ENCODE data around the gene C2orf49.

The C2orf49 gene

DNA sequence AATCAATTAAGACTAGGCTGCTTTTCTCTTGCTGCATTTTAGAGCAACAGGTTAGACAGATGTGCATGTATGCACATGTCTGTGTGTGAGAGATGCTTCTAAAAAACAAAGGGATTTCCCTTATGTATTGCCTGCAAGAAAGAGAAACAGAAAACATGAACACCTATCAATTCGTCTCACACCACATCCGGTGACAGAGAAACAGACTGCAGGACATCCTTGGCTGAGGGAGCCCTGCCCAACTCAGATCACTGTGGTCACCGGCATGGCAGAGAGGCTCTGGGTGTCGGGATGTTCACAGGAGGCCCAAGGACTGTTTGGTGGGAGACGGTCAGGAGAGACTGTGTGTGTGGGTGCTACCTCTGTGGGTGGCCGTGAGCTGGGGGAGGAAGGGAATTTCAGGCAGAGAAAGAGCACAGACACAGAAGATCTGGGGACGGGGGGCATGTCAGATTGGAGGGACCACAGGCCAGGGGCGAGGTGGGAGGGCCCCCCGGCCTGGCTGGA is 36.6 kb downstream of the C2orf49 start:
- DNase-seq (ENCODE audit: low read depth in 1 of 2, low spot score in 1 of 2) = no peak
- TF ChIP-seq SPI1 (IDR thresholded peaks at IDR 0.05; ENCODE audit: borderline replicate concordance, low read depth) (no peak), GABPA (IDR thresholded peaks at IDR 0.05; ENCODE audit: low read depth) (no peak)
- no peak overlapping the region for H3K4me3 ChIP-seq (replicated peaks; ENCODE audit: insufficient read depth, low read length)
- no peak overlapping the region for H3K27ac ChIP-seq (replicated peaks)
- H3K27me3 ChIP-seq (ENCODE audit: insufficient read depth, poor library complexity, severe bottlenecking) = peaks cover 4% of the 10 kb centered on the region

DNA sequence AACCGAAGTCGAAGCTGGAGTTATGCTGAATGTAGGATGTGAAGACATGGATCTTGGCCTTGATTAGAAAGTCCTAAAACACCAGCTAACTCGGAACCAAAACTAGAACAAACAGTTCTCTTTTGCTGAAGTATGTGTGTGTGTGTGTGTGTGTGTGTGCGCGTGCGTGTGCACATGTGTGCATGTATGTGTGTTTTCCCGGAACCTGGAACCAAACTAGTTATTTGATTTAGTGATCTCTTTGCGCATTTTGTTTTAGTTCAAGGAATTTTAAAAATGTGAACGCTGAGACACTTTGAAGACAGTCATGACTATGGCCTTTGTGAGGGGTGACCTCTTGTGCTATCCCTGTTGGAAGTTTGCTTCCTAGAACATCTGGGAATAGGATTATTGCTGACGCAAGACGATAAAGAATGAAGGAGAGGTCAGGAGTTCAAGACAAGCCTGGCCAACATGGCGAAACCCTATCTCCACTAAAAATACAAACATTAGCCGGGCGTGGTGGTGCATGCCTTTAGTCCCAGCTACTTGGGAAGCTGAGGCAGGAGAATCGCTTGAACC is 37.7 kb downstream of the C2orf49 start:
- H3K27ac ChIP-seq (replicated peaks) = no peak overlapping the region
- TF ChIP-seq, protein P1, sequence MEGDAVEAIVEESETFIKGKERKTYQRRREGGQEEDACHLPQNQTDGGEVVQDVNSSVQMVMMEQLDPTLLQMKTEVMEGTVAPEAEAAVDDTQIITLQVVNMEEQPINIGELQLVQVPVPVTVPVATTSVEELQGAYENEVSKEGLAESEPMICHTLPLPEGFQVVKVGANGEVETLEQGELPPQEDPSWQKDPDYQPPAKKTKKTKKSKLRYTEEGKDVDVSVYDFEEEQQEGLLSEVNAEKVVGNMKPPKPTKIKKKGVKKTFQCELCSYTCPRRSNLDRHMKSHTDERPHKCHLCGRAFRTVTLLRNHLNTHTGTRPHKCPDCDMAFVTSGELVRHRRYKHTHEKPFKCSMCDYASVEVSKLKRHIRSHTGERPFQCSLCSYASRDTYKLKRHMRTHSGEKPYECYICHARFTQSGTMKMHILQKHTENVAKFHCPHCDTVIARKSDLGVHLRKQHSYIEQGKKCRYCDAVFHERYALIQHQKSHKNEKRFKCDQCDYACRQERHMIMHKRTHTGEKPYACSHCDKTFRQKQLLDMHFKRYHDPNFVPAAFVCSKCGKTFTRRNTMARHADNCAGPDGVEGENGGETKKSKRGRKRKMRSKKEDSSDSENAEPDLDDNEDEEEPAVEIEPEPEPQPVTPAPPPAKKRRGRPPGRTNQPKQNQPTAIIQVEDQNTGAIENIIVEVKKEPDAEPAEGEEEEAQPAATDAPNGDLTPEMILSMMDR (IDR thresholded peaks at IDR 0.05; ENCODE audit: insufficient read depth, low read length) = no peak
- TF ChIP-seq POLR2AphosphoS5 (IDR thresholded peaks at IDR 0.05; ENCODE audit: low read depth) (no peak), SPI1 (IDR thresholded peaks at IDR 0.05; ENCODE audit: borderline replicate concordance, low read depth) (no peak), GABPA (IDR thresholded peaks at IDR 0.05; ENCODE audit: low read depth) (no peak)
- TF ChIP-seq, protein P2, sequence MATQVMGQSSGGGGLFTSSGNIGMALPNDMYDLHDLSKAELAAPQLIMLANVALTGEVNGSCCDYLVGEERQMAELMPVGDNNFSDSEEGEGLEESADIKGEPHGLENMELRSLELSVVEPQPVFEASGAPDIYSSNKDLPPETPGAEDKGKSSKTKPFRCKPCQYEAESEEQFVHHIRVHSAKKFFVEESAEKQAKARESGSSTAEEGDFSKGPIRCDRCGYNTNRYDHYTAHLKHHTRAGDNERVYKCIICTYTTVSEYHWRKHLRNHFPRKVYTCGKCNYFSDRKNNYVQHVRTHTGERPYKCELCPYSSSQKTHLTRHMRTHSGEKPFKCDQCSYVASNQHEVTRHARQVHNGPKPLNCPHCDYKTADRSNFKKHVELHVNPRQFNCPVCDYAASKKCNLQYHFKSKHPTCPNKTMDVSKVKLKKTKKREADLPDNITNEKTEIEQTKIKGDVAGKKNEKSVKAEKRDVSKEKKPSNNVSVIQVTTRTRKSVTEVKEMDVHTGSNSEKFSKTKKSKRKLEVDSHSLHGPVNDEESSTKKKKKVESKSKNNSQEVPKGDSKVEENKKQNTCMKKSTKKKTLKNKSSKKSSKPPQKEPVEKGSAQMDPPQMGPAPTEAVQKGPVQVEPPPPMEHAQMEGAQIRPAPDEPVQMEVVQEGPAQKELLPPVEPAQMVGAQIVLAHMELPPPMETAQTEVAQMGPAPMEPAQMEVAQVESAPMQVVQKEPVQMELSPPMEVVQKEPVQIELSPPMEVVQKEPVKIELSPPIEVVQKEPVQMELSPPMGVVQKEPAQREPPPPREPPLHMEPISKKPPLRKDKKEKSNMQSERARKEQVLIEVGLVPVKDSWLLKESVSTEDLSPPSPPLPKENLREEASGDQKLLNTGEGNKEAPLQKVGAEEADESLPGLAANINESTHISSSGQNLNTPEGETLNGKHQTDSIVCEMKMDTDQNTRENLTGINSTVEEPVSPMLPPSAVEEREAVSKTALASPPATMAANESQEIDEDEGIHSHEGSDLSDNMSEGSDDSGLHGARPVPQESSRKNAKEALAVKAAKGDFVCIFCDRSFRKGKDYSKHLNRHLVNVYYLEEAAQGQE (IDR thresholded peaks at IDR 0.05; ENCODE audit: insufficient replicate concordance, low read depth) = no peak
- peaks cover 4% of the 10 kb centered on the region for H3K27me3 ChIP-seq (ENCODE audit: insufficient read depth, poor library complexity, severe bottlenecking)
- H3K4me3 ChIP-seq (replicated peaks; ENCODE audit: insufficient read depth, low read length) = no peak overlapping the region
- DNase-seq (ENCODE audit: low read depth in 1 of 2, low spot score in 1 of 2) = no peak

DNA sequence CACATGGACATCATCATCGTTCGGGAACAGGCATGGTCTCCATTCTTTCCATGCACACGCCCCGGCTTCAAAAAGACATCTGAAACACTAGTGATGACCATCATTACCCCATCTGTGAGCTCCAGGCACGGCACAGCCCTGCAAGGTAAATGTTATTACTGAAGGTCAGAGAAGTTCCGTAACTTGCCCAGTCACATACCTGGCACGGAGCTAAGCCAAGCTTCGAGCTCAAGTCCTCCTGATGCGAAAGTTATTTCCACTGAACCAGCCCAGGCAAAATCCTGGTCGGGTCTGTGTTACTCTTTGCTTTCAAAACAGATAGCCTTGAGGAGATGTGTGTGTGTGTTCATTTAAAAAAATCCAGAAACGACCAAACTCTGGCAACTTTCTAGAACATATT is 38.7 kb downstream of the C2orf49 start:
- Histone ChIP-seq H3K27ac (replicated peaks) (no peak overlapping the region), H3K27me3 (ENCODE audit: insufficient read depth, poor library complexity, severe bottlenecking) (no peaks in the 10 kb centered on the region), H3K4me3 (replicated peaks; ENCODE audit: insufficient read depth, low read length) (no peak overlapping the region)
- no peak for DNase-seq (ENCODE audit: low read depth in 1 of 2, low spot score in 1 of 2)
- no peak for TF ChIP-seq POLR2AphosphoS5 (IDR thresholded peaks at IDR 0.05; ENCODE audit: low read depth)

DNA sequence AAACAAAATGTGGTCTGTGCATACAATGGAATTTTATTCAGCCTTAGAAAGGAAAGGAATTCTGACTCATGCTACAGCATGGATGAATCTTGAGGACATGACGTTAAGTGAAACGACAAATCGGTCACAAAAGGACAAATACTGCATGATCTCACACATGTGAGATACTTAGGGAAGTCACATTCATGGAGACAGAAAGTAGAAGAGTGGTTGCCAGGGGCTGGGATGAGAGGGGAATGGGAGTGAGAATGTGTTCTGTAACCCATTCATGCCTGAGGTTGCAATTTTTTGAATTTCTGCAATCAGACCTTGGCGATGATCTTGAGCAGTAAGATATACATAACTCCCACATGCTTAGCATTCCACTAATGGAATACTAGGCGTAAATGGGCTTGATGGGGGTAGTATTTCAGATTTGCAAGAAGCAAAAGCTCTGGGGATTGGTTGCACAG is 39.5 kb downstream of the C2orf49 start:
- no peak for DNase-seq (ENCODE audit: low read depth in 1 of 2, low spot score in 1 of 2)
- TF ChIP-seq SPI1 (IDR thresholded peaks at IDR 0.05; ENCODE audit: borderline replicate concordance, low read depth) = no peak
- TF ChIP-seq, protein P2 (IDR thresholded peaks at IDR 0.05; ENCODE audit: insufficient replicate concordance, low read depth) = no peak
- TF ChIP-seq, protein P1 (IDR thresholded peaks at IDR 0.05; ENCODE audit: insufficient read depth, low read length) = no peak
- no peak for TF ChIP-seq POLR2AphosphoS5 (IDR thresholded peaks at IDR 0.05; ENCODE audit: low read depth)
- no peak for TF ChIP-seq GABPA (IDR thresholded peaks at IDR 0.05; ENCODE audit: low read depth)
- Histone ChIP-seq H3K27ac (replicated peaks) (no peak overlapping the region), H3K27me3 (ENCODE audit: insufficient read depth, poor library complexity, severe bottlenecking) (no peaks in the 10 kb centered on the region), H3K4me3 (replicated peaks; ENCODE audit: insufficient read depth, low read length) (no peak overlapping the region)

DNA sequence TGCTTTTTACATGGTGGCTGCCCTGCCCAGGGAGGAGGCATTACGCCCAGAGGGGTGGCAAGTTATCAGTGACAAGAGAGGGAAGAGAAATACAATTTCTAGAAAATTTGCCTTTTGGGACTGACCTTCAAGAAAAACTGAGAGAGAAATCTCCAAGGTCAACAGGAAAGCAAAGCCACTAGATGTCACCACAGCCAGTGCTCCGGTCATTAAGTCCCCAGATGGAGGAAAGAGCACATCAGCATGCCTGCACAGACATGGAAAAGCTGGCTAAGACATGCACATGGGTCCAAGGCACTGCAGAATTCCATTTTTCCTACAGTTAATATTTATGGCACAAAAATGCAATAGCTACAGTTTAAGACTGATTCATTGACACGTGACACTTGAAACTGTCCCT is 40.5 kb downstream of the C2orf49 start:
- no peak overlapping the region for H3K27ac ChIP-seq (replicated peaks)
- H3K4me3 ChIP-seq (replicated peaks; ENCODE audit: insufficient read depth, low read length) = no peak overlapping the region
- DNase-seq (ENCODE audit: low read depth in 1 of 2, low spot score in 1 of 2) = no peak
- no peak for TF ChIP-seq GABPA (IDR thresholded peaks at IDR 0.05; ENCODE audit: low read depth)
- TF ChIP-seq, protein P1 (IDR thresholded peaks at IDR 0.05; ENCODE audit: insufficient read depth, low read length) = no peak
- no peak for TF ChIP-seq POLR2AphosphoS5 (IDR thresholded peaks at IDR 0.05; ENCODE audit: low read depth)
- no peak for TF ChIP-seq SPI1 (IDR thresholded peaks at IDR 0.05; ENCODE audit: borderline replicate concordance, low read depth)
- TF ChIP-seq, protein P2 (IDR thresholded peaks at IDR 0.05; ENCODE audit: insufficient replicate concordance, low read depth) = no peak
- no peaks in the 10 kb centered on the region for H3K27me3 ChIP-seq (ENCODE audit: insufficient read depth, poor library complexity, severe bottlenecking)

Data from HL-60 (cell line).